ENCODE measurements around the gene CEBPG.

The CEBPG gene

DNA sequence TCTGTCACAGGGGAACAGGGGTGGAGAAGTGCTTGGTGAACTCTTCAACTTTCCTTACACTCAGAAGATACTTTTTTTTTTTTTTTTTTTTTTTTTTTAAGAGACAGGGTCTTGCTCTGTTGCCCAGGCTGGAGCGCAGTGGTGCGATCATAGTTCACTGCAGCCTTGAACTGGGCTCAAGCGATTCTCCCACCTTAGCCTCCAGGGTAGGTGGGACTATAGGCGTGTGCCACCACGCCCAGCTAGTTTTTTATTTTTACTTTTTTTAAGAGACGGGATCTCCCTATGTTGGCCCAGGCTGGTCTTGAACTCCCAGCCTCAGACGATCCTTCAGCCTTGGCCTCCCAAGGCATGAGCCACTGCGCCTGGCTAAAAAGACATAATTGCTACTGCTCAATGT lies 11.5 kb downstream of the CEBPG start:
- H3K4me1 ChIP-seq (ENCODE audit: low read depth, poor library complexity, severe bottlenecking), result no peaks in the 10 kb centered on the region
- H3K27ac ChIP-seq, result no peak overlapping the region
- H4K20me1 ChIP-seq (ENCODE audit: insufficient read depth), result no peaks in the 10 kb centered on the region
- no peaks in the 10 kb centered on the region for H3K27me3 ChIP-seq (ENCODE audit: insufficient read depth, low read depth)
- no peaks in the 10 kb centered on the region; the same call in 1 of the 2 replicates for H3K36me3 ChIP-seq (ENCODE audit: insufficient read depth)
- peaks cover 35% of the 10 kb centered on the region for H3K79me2 ChIP-seq (ENCODE audit: insufficient read depth, low read depth)
- no peak overlapping the region for H3K9ac ChIP-seq
- no peak overlapping the region for H3K4me2 ChIP-seq
- H2AFZ ChIP-seq (ENCODE audit: low read depth), result no peak overlapping the region
- no peak overlapping the region for H3K4me3 ChIP-seq (IDR thresholded peaks at IDR 0.05; ENCODE audit: insufficient read depth, low read depth, low read length)
- TF ChIP-seq, protein P1, sequence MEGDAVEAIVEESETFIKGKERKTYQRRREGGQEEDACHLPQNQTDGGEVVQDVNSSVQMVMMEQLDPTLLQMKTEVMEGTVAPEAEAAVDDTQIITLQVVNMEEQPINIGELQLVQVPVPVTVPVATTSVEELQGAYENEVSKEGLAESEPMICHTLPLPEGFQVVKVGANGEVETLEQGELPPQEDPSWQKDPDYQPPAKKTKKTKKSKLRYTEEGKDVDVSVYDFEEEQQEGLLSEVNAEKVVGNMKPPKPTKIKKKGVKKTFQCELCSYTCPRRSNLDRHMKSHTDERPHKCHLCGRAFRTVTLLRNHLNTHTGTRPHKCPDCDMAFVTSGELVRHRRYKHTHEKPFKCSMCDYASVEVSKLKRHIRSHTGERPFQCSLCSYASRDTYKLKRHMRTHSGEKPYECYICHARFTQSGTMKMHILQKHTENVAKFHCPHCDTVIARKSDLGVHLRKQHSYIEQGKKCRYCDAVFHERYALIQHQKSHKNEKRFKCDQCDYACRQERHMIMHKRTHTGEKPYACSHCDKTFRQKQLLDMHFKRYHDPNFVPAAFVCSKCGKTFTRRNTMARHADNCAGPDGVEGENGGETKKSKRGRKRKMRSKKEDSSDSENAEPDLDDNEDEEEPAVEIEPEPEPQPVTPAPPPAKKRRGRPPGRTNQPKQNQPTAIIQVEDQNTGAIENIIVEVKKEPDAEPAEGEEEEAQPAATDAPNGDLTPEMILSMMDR (conservative IDR thresholded peaks at IDR 0.05; ENCODE audit: low read depth, low read length), result no peak

DNA sequence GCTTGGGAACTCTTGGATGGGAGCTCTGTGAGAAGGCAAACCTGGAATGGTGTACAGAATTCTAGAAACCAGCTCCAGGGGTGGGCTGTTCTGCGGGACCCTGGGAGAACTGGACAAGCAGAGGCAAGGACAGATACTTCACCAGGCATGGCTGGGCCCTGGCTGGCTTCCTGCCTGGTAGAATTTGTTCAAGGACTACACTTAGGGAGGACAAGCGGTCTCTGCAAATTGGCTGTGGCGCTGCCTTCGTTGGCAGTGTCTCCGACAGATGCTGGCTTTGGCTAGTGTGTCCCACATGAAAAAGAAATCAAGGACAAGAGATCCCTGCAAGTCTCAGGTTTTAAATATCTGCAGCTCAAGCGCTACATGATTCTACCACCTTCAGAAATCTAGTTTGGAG lies 12.4 kb downstream of the CEBPG start:
- Histone ChIP-seq H3K79me2 (ENCODE audit: insufficient read depth, low read depth) (peaks cover 25% of the 10 kb centered on the region), H3K27ac (no peak overlapping the region), H4K20me1 (ENCODE audit: insufficient read depth) (no peaks in the 10 kb centered on the region)

DNA sequence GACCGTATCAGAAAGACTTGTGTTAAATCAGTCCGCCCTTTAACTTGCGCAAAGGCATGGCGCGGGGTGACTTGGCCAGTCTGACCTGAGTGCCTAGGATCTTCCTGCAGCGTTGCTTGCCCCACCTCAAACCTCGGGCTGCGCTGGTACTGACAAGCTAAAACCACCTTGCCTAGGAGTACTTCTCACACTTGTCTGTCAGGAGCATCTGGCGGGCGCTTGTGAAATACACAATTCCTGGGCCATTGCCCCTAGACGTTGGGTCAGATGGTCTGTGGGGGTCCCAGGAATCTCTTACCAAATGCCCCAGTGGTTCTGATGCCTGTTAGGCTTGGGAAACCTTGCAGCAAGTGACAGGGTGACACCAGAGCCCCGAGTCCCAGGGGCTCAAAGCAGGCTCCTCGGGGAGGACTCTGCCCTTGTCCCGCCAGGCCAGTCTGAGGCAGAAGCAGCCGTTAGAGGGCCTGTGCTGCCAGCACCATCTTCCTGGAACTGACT lies 12.9 kb downstream of the CEBPG start:
- no peak overlapping the region for H3K4me3 ChIP-seq (IDR thresholded peaks at IDR 0.05; ENCODE audit: insufficient read depth, low read depth, low read length)
- no peak overlapping the region for H3K9ac ChIP-seq
- peaks cover 21% of the 10 kb centered on the region for H3K79me2 ChIP-seq (ENCODE audit: insufficient read depth, low read depth)
- no peaks in the 10 kb centered on the region for H3K4me1 ChIP-seq (ENCODE audit: low read depth, poor library complexity, severe bottlenecking)
- no peak overlapping the region for H3K4me2 ChIP-seq
- TF ChIP-seq, protein P1 (conservative IDR thresholded peaks at IDR 0.05; ENCODE audit: low read depth, low read length), result no peak
- H2AFZ ChIP-seq (ENCODE audit: low read depth), result no peak overlapping the region
- no peaks in the 10 kb centered on the region for H3K36me3 ChIP-seq (ENCODE audit: insufficient read depth)
- H4K20me1 ChIP-seq (ENCODE audit: insufficient read depth), result no peaks in the 10 kb centered on the region
- H3K27me3 ChIP-seq (ENCODE audit: insufficient read depth, low read depth), result no peaks in the 10 kb centered on the region
- no peak overlapping the region for H3K27ac ChIP-seq

More for the DNA sequence above, 12.4 kb downstream of the CEBPG start:
- Histone ChIP-seq H3K4me1 (ENCODE audit: low read depth, poor library complexity, severe bottlenecking) (no peaks in the 10 kb centered on the region), H3K4me3 (IDR thresholded peaks at IDR 0.05; ENCODE audit: insufficient read depth, low read depth, low read length) (no peak overlapping the region), H2AFZ (ENCODE audit: low read depth) (no peak overlapping the region), H3K9ac (no peak overlapping the region), H3K36me3 (ENCODE audit: insufficient read depth) (no peaks in the 10 kb centered on the region), H3K4me2 (no peak overlapping the region), H3K27me3 (ENCODE audit: insufficient read depth, low read depth) (no peaks in the 10 kb centered on the region)
- TF ChIP-seq, protein P1 (conservative IDR thresholded peaks at IDR 0.05; ENCODE audit: low read depth, low read length), result no peak

DNA sequence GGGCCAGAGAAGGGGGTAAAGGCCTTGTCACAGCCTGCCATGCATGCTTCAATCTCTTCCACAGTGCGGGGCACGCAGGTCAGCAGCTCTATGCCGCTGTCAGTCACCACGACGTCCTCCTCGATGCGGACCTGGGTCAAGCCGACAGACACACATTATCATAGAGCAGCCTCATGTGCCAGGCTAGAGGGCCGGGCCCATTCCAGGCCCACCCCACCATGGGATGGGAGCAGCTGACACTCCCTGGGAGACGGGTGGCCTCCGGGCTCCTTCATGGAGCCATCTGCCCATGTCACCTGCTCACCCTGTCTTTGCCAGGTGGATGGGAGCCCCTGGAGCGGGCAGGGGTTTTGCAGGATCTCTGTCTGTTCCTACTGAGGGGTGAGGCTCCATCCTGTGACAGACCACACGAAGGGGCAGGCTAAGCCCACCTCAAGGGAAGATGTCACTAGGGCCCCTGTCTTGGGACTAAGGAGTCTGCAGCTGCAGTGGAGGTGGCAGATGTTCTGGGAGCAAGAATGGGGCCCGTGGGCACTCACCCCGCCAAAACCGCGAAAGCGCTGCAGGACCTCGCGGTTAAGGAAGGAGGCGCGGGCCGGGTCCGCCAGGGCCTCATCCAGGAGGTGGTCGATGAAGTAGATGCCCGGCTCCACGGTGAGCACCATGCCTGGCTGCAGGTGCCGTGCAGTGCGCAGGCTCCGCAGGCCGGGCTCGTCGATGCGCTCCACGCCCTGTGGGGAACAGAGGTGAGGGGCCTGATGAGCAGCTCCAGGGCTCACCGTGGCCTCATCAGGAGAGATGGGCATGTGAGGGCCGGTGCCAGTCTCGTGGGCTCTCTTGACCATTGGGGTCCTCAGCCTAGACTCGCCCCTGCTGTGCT lies 14.1 kb downstream of the CEBPG start:
- no peaks in the 10 kb centered on the region for H3K4me1 ChIP-seq (ENCODE audit: low read depth, poor library complexity, severe bottlenecking)
- H3K36me3 ChIP-seq (ENCODE audit: insufficient read depth), result no peaks in the 10 kb centered on the region
- no peak overlapping the region for H3K4me2 ChIP-seq
- H3K4me3 ChIP-seq (IDR thresholded peaks at IDR 0.05; ENCODE audit: insufficient read depth, low read depth, low read length), result no peak overlapping the region
- no peaks in the 10 kb centered on the region for H4K20me1 ChIP-seq (ENCODE audit: insufficient read depth)
- no peak overlapping the region for H3K9ac ChIP-seq
- TF ChIP-seq, protein P1 (conservative IDR thresholded peaks at IDR 0.05; ENCODE audit: low read depth, low read length), result no peak
- H2AFZ ChIP-seq (ENCODE audit: low read depth), result no peak overlapping the region
- no peak overlapping the region for H3K27ac ChIP-seq
- peaks cover 11% of the 10 kb centered on the region; the same call in 1 of the 2 replicates for H3K79me2 ChIP-seq (ENCODE audit: insufficient read depth, low read depth)
- H3K27me3 ChIP-seq (ENCODE audit: insufficient read depth, low read depth), result no peaks in the 10 kb centered on the region
